A673 (cell line): Measurements from ENCODE around the gene ASCL2.

ENCODE experiments used
- CTCF ChIP-seq: fragments of 300-800, 200-600 bp; sonication (generic); conservative IDR thresholded peaks from 2 replicates; pipeline ENCODE4 v1.5.1; 2017; ENCODE audit warnings: low read depth, mild to moderate bottlenecking, antibody characterized with exemption, low read length, moderate library complexity, mixed read lengths
- EZH2 ChIP-seq: fragments of 200-600 bp; sonication (generic); IDR thresholded peaks from 2 replicates; pipeline ENCODE4 v1.6.1; 2017; ENCODE audit warnings: borderline replicate concordance, low read depth, mild to moderate bottlenecking, mixed read lengths, antibody characterized with exemption, low read length; ENCODE audit not compliant: poor library complexity, severe bottlenecking

- TF ChIP-seq CTCF (no peak), EZH2 (no peak)
These were observed 37.3 kb upstream of the ASCL2 start for GRCh38 chr11:2307501-2308331.
